Thyroid gland (tissue), 4 donors: ENCODE measurements around the gene TRIM37. TPM values are rescaled to one million over a fixed set of nuclear protein-coding genes. Genes with fewer than 3 reads are reported as not detected.
"Not testable (repeated sequence)": the region's sequence is repeated elsewhere in the genome, so short reads cannot be mapped to it uniquely, and the experiment has no call there.

Source experiments
- DNase-seq, 2 donors: peaks; one replicate each; pipeline ENCODE4 v3.0.0-alpha.2; 2019
- H3K27ac ChIP-seq, 3 donors: fragments of 200-600 bp; sonication (generic); 1 replicate in 2 of 3; 2 replicates in 1 of 3; pipeline ENCODE4 v1.5.1; 2016 to 2019; ENCODE audit warnings: mild to moderate bottlenecking in 1 of 3, moderate library complexity in 1 of 3
- H3K27me3 ChIP-seq: fragments of 200-600 bp; sonication (generic); one replicate; pipeline ENCODE4 v1.5.1; 2019
- H3K36me3 ChIP-seq, 2 donors: fragments of 200-600 bp; sonication (generic); one replicate each; pipeline ENCODE4 v1.5.1; 2016 to 2019
- H3K4me1 ChIP-seq, 2 donors: fragments of 200-600 bp; sonication (generic); one replicate each; pipeline ENCODE4 v1.5.1; 2017 to 2019
- H3K4me3 ChIP-seq, 3 donors: fragments of 200-600 bp; sonication (generic); replicated peaks in 1 of 3; 1 replicate in 2 of 3; 2 replicates in 1 of 3; pipeline ENCODE4 v1.5.1; 2016; ENCODE audit warnings: mild to moderate bottlenecking in 1 of 3
- H3K9me3 ChIP-seq: fragments of 200-600 bp; sonication (generic); one replicate; pipeline ENCODE4 v1.5.1; 2017
- POLR2A ChIP-seq, 2 donors: fragments of 450-650 bp; IDR thresholded peaks; one replicate each; pipeline ENCODE4 v1.6.1; 2017; ENCODE audit warnings: antibody characterized with exemption in 2 of 2, mild to moderate bottlenecking in 2 of 2, moderate library complexity in 1 of 2
- WGBS, 2 donors: methylation state at CpG; one replicate each; pipeline ENCODE4 v1.1.5; 2017; 5-methylcytosine and 5-hydroxymethylcytosine counted together
- intact Hi-C: fragments of 100-400 bp; cut with DNase I; formaldehyde crosslinking; loops from one replicate; pipeline ENCODE4 v1.15.1; 2023
- total RNA-seq, 4 donors: library from RNA; depleted of rRNA; stranded (reverse); fragments of >200 nt; gene quantifications; one replicate each; pipeline ENCODE4 v1.2.3, GENCODE V29; 2016
- TF ChIP-seq, protein P1 (sequence below), 6 experiments: fragments of 200-600 bp in 3 of 6; fragments of 450-650 bp in 3 of 6; sonication (generic) in 3 of 6; IDR thresholded peaks; one replicate each; pipeline ENCODE4 v1.5.1; 2016 to 2019; ENCODE audit warnings: antibody characterized with exemption in 6 of 6, mild to moderate bottlenecking in 2 of 6, inconsistent platforms in 1 of 6, moderate library complexity in 1 of 6

The TRIM37 gene
- total RNA-seq, 4 donors from 2014 or later = 30.2 to 46.8 (median 34.2) TPM

DNA sequence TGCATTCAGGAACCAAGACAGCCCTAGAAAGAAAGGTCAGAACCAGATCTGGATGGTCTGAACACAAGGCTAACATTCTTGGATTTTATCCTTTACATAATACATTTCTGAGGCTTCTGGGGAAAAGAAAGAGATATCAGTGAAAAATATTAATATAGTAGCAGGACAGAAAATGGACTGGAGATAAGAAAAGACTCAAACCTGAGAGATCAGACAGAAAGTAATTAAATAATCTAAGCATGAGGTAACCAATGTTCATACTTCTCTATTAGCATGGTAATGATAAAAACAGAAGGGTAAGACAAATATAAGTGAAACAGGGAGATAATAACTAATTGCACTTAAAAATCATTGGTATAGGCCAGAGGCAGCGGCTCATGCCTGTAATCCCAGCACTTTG is 5.5 kb downstream of the TRIM37 start:
- Histone ChIP-seq H3K27me3 (no peaks in the 10 kb centered on the region), H3K4me3 (no peak overlapping the region), H3K4me1 (peaks cover 7 to 10% of the 10 kb centered on the region in 2 donors), H3K27ac (no peak overlapping the region), H3K36me3 (no peaks in the 10 kb centered on the region), H3K9me3 (no peaks in the 10 kb centered on the region)
- WGBS, 2 donors = 87 to 100% methylated on average over 1 of the region's 1 CpG
- DNase-seq = no peak
- intact Hi-C loops = loop anchor here (10.0 kb wide), 1 partner anchor 54 kb away; the partner anchor contains the start of genes PRR11 and SKA2
- TF ChIP-seq, protein P1, sequence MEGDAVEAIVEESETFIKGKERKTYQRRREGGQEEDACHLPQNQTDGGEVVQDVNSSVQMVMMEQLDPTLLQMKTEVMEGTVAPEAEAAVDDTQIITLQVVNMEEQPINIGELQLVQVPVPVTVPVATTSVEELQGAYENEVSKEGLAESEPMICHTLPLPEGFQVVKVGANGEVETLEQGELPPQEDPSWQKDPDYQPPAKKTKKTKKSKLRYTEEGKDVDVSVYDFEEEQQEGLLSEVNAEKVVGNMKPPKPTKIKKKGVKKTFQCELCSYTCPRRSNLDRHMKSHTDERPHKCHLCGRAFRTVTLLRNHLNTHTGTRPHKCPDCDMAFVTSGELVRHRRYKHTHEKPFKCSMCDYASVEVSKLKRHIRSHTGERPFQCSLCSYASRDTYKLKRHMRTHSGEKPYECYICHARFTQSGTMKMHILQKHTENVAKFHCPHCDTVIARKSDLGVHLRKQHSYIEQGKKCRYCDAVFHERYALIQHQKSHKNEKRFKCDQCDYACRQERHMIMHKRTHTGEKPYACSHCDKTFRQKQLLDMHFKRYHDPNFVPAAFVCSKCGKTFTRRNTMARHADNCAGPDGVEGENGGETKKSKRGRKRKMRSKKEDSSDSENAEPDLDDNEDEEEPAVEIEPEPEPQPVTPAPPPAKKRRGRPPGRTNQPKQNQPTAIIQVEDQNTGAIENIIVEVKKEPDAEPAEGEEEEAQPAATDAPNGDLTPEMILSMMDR (IDR thresholded peaks at IDR 0.05) = no peak
- no peak for TF ChIP-seq POLR2A (IDR thresholded peaks at IDR 0.05)

DNA sequence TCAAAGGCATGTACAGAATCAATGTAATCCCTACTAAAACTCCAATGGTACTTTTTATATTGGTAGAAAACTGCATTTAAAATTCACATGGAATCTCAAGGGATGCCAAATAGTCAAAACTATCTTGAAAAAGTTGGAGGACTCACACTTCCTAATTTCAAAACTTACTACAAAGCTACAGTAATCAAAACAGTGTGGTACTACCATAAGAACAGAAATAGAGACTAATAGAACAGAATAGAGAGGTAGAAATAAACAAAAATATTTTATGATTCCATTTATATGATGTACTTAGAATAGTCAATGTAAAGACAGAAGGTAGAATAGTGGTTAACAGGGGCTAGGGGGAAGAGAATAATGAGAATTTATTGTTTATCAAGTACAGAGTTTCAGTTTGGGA is 8.8 kb downstream of the TRIM37 start:
- intact Hi-C loops = no loop called here
- no peaks in the 10 kb centered on the region for H3K36me3 ChIP-seq
- no peak overlapping the region for H3K4me3 ChIP-seq
- DNase-seq = no peak
- H3K27ac ChIP-seq = no peak overlapping the region
- H3K4me1 ChIP-seq = no peaks in the 10 kb centered on the region
- H3K9me3 ChIP-seq = no peaks in the 10 kb centered on the region
- TF ChIP-seq, protein P1 (IDR thresholded peaks at IDR 0.05) = no peak
- no peak for TF ChIP-seq POLR2A (IDR thresholded peaks at IDR 0.05)
- H3K27me3 ChIP-seq = no peaks in the 10 kb centered on the region

DNA sequence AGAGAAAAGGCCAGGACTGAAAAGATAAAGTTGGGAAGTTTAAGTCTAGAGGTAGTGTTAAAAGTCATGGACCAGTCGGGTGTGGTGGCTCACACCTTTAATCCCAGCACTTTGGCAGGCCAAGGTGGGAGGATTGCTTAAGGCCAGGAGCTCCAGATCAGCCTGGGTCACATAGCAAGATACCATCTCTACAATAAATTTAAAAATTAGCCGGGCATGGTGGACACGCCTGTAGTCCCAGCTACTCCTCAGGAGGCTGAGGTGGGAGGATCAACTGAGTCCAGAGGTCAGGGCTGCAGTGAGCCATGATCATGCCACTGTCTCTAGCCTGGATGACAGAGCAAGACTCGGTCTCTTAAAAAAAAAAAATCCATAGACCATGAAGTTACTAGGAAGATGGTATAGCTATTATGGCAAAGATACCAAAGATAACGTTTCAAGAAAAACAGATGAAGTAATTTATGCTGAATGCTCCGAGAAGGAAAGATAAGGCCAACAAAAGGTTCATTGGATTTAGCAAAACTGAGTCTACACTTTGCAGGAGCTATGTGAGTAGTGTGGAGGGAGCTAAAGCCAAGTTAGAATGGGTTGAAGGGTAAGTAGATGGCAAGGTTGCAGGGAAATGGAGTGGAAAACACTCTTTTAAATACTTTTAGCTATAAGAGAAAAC is 11.7 kb downstream of the TRIM37 start:
- no peak for DNase-seq
- TF ChIP-seq, protein P1 (IDR thresholded peaks at IDR 0.05) = no peak
- TF ChIP-seq POLR2A (IDR thresholded peaks at IDR 0.05) = no peak
- Histone ChIP-seq H3K9me3 (no peaks in the 10 kb centered on the region), H3K36me3 (no peaks in the 10 kb centered on the region), H3K4me1 (no peaks in the 10 kb centered on the region), H3K27ac (no peak overlapping the region), H3K4me3 (no peak overlapping the region), H3K27me3 (no peaks in the 10 kb centered on the region)
- intact Hi-C loops = no loop called here
- 91 to 93% methylated on average over 6 of the region's 6 CpGs for WGBS, 2 donors

DNA sequence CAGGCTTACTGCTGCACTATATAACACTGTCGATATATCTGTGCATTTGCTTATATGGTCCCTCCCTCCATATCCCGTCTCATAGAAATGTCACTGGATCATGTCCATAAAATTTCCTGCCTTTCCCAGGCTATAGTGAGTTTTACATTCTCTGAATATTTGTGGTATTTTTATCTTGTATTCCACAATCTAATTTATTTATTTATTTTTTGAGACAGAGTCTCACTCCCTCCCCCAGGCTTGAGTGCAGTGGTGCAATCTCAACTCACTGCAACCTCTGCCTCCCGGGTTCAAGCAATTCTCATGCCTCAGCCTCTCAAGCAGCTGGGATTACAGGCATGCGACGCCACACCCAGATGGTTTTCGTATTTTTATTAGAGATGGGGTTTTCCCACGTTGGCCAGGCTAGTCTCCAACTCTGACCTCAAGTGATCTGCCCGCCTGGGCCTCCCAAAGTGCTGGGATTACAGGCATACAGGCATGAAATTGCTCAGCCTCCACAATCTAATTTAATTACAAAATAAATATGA is 12.9 kb downstream of the TRIM37 start:
- DNase-seq = peak; percentile 7
- H3K4me3 ChIP-seq = no peak overlapping the region
- no peaks in the 10 kb centered on the region for H3K27me3 ChIP-seq
- no peaks in the 10 kb centered on the region for H3K4me1 ChIP-seq
- no peak overlapping the region for H3K27ac ChIP-seq
- peaks cover 6 to 10% of the 10 kb centered on the region in 2 donors for H3K36me3 ChIP-seq
- intact Hi-C loops = no loop called here
- TF ChIP-seq POLR2A (IDR thresholded peaks at IDR 0.05) = no peak
- TF ChIP-seq, protein P1 (IDR thresholded peaks at IDR 0.05) = no peak
- no peaks in the 10 kb centered on the region for H3K9me3 ChIP-seq
- WGBS, 2 donors = 46 to 65% methylated on average over 8 of the region's 8 CpGs

DNA sequence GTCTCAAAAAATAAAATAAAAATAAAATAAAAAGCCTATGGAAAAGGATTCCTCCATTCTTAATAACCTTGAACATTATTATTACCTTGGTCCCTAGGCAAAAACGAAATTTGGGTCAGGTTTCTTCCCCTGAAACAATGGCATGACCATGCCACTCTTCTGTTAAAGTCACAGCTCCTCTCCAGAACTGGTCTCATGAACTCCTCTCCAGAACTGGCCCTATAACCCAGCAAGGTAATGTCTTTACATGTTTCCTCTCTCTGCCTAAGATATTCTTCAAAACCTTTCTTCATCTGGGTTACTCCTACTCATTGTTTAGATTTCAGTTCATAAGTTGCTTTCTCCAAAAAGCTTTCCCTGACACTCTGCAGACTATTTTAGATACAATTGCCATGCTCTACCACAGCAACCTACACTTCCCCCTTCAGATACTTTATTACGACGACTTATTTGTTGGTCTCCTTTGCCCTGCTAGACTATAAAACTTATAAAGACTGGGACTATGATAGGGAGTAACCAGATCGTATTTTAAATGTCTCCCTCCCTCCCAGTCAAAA is 13.5 kb downstream of the TRIM37 start:
- no peak for TF ChIP-seq POLR2A (IDR thresholded peaks at IDR 0.05)
- TF ChIP-seq, protein P1 (IDR thresholded peaks at IDR 0.05) = no peak
- intact Hi-C loops = no loop called here
- Histone ChIP-seq H3K4me3 (no peak overlapping the region), H3K4me1 (no peaks in the 10 kb centered on the region), H3K27me3 (no peaks in the 10 kb centered on the region), H3K27ac (no peak overlapping the region), H3K9me3 (no peaks in the 10 kb centered on the region), H3K36me3 (peaks cover 6 to 13% of the 10 kb centered on the region in 2 donors)
- 72 to 75% methylated on average over 4 of the region's 4 CpGs for WGBS, 2 donors
- DNase-seq = no peak

DNA sequence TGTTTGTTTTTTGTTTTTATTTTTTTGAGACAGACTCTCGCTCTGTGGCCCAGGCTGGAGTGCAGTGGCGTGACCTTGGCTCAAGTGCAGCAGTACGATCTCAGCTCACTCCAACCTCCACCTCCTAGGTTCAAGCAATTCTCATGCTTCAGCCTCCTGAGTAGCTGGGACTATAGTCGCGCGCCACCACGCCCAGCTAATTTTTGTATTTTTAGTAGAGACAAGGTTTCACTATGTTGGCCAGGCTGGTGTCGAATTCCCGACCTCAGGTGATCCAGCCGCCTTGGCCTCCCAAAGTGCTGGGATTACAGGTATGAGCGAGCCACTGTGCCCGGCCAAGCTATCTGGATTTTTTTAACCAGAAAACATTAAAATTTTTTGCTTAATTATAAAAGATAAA is 16.1 kb downstream of the TRIM37 start:
- H3K4me1 ChIP-seq, H3K4me3 ChIP-seq, intact Hi-C loops, H3K27ac ChIP-seq, DNase-seq, H3K27me3 ChIP-seq, H3K9me3 ChIP-seq: not testable (repeated sequence)
- 94 to 95% methylated on average over 12 of the region's 12 CpGs for WGBS, 2 donors
- H3K36me3 ChIP-seq = peaks cover 6 to 14% of the 10 kb centered on the region in 2 donors
